Skeletal muscle cell (primary cell): ENCODE results near the gene MEI4.
"Not testable (repeated sequence)": the region's sequence is repeated elsewhere in the genome, so short reads cannot be mapped to it uniquely, and the experiment has no call there.

Experiments
- DNase-seq: peaks from one replicate; pipeline ENCODE4 v3.0.0-alpha.2; 2010; ENCODE audit warnings: low read depth
- H3K4me3 ChIP-seq: 2 replicates; pipeline ENCODE4 v1.5.1; 2011; ENCODE audit warnings: low read depth, mild to moderate bottlenecking, control low read depth, low read length, moderate library complexity

Gene MEI4

GRCh38 chr6:77669913-77670312 lies 17.1 kb downstream of the MEI4 start:
- H3K4me3 ChIP-seq: no peak overlapping the region
- no peak for DNase-seq

GRCh38 chr6:77674211-77674610 lies 21.4 kb downstream of the MEI4 start:
- no peak for DNase-seq
- H3K4me3 ChIP-seq: no peak overlapping the region

- H3K4me3 ChIP-seq: no peak overlapping the region
- DNase-seq: no peak
These were observed 25.2 kb downstream of the MEI4 start for GRCh38 chr6:77678048-77678447.

GRCh38 chr6:77683515-77683914 lies 30.7 kb downstream of the MEI4 start:
- DNase-seq: no peak
- H3K4me3 ChIP-seq: no peak overlapping the region

GRCh38 chr6:77686931-77687330 lies 34.1 kb downstream of the MEI4 start:
- no peak overlapping the region for H3K4me3 ChIP-seq
- DNase-seq: no peak

GRCh38 chr6:77688649-77689048 lies 35.8 kb downstream of the MEI4 start:
- DNase-seq: no peak
- no peak overlapping the region for H3K4me3 ChIP-seq

GRCh38 chr6:77700095-77700494 lies 47.3 kb downstream of the MEI4 start:
- not testable (repeated sequence) for DNase-seq, H3K4me3 ChIP-seq

- DNase-seq: no peak
- H3K4me3 ChIP-seq: no peak overlapping the region
These were observed 54.8 kb downstream of the MEI4 start for GRCh38 chr6:77707603-77708002.

GRCh38 chr6:77715588-77715987 lies 62.7 kb downstream of the MEI4 start:
- no peak for DNase-seq
- H3K4me3 ChIP-seq: no peak overlapping the region

- no peak overlapping the region for H3K4me3 ChIP-seq
- no peak for DNase-seq
These were observed 63.5 kb downstream of the MEI4 start for GRCh38 chr6:77716311-77716710.

- not testable (repeated sequence) for DNase-seq
These were observed 83.2 kb downstream of the MEI4 start for GRCh38 chr6:77736010-77736409.

GRCh38 chr6:77740380-77740779 lies 87.5 kb downstream of the MEI4 start:
- no peak for DNase-seq
- no peak overlapping the region for H3K4me3 ChIP-seq

More at GRCh38 chr6:77736010-77736409, 83.2 kb downstream of the MEI4 start:
- not testable (repeated sequence) for H3K4me3 ChIP-seq

GRCh38 chr6:77752156-77752555 lies 99.3 kb downstream of the MEI4 start:
- DNase-seq, H3K4me3 ChIP-seq: not testable (repeated sequence)

GRCh38 chr6:77762386-77762785 lies 109.5 kb downstream of the MEI4 start:
- H3K4me3 ChIP-seq: no peak overlapping the region
- no peak for DNase-seq

GRCh38 chr6:77763124-77763523 lies 110.3 kb downstream of the MEI4 start:
- DNase-seq: no peak
- H3K4me3 ChIP-seq: no peak overlapping the region

GRCh38 chr6:77764364-77764763 lies 111.5 kb downstream of the MEI4 start:
- no peak overlapping the region for H3K4me3 ChIP-seq
- no peak for DNase-seq

GRCh38 chr6:77773157-77773822 lies 120.5 kb downstream of the MEI4 start:
- no peak for DNase-seq
- H3K4me3 ChIP-seq: no peak overlapping the region

- no peak overlapping the region for H3K4me3 ChIP-seq
- DNase-seq: no peak
These were observed 121.6 kb downstream of the MEI4 start for GRCh38 chr6:77774457-77774856.

- no peak for DNase-seq
These were observed 123.6 kb downstream of the MEI4 start for GRCh38 chr6:77776441-77776840.

GRCh38 chr6:77778527-77778926 lies 125.7 kb downstream of the MEI4 start:
- DNase-seq: no peak
- H3K4me3 ChIP-seq: no peak overlapping the region

More at GRCh38 chr6:77776441-77776840, 123.6 kb downstream of the MEI4 start:
- no peak overlapping the region for H3K4me3 ChIP-seq

- no peak overlapping the region for H3K4me3 ChIP-seq
- no peak for DNase-seq
These were observed 134.2 kb downstream of the MEI4 start for GRCh38 chr6:77786935-77787629.
